ENCODE data around the gene FYN. TPM values are rescaled to one million over a fixed set of nuclear protein-coding genes. Genes with fewer than 3 reads are reported as not detected.

Gene FYN
- total RNA-seq, 4 donors from 2014 or later, result 55.3 to 249 (median 74.3) TPM

GRCh38 chr6:111802720-111803330 lies 70.4 kb downstream of the FYN start:
- Histone ChIP-seq H3K27me3 (no peaks in the 10 kb centered on the region), H3K36me3 (no peaks in the 10 kb centered on the region), H3K27ac (peak overlapping the region in 3 of 4 donors; percentile 38 to 79 (median 78)), H3K9me3 (no peaks in the 10 kb centered on the region), H3K4me3 (no peak overlapping the region), H3K4me1 (peaks cover 0 to 19% (median 14%) of the 10 kb centered on the region in 4 donors)
- TF ChIP-seq POLR2A (IDR thresholded peaks at IDR 0.05) (no peak), CTCF (IDR thresholded peaks at IDR 0.05) (no peak)
- no peak for DNase-seq

GRCh38 chr6:111802015-111802414 lies 71.2 kb downstream of the FYN start:
- DNase-seq, result no peak
- Histone ChIP-seq H3K9me3 (no peaks in the 10 kb centered on the region), H3K4me3 (no peak overlapping the region), H3K4me1 (peaks cover 0 to 19% (median 14%) of the 10 kb centered on the region in 4 donors), H3K36me3 (no peaks in the 10 kb centered on the region), H3K27me3 (no peaks in the 10 kb centered on the region), H3K27ac (peak overlapping the region in 1 of 4 donors; percentile 31)
- TF ChIP-seq CTCF (IDR thresholded peaks at IDR 0.05), result no peak
- TF ChIP-seq POLR2A (IDR thresholded peaks at IDR 0.05), result no peak

- Histone ChIP-seq H3K9me3 (no peaks in the 10 kb centered on the region), H3K4me1 (peaks cover 0 to 9% (median 7%) of the 10 kb centered on the region in 4 donors), H3K27ac (no peak overlapping the region), H3K4me3 (no peak overlapping the region), H3K27me3 (no peaks in the 10 kb centered on the region), H3K36me3 (no peaks in the 10 kb centered on the region)
- DNase-seq, result no peak
- TF ChIP-seq CTCF (IDR thresholded peaks at IDR 0.05) (no peak), POLR2A (IDR thresholded peaks at IDR 0.05) (no peak)
Observed at GRCh38 chr6:111800821-111801220, 72.4 kb downstream of the FYN start.

- no peak overlapping the region for H3K4me3 ChIP-seq
- no peak for DNase-seq
- H3K9me3 ChIP-seq, result no peaks in the 10 kb centered on the region
- peaks cover 0 to 4% (median 2%) of the 10 kb centered on the region in 4 donors for H3K4me1 ChIP-seq
- no peak overlapping the region for H3K27ac ChIP-seq
- TF ChIP-seq POLR2A (IDR thresholded peaks at IDR 0.05) (no peak), CTCF (IDR thresholded peaks at IDR 0.05) (no peak)
- no peaks in the 10 kb centered on the region for H3K36me3 ChIP-seq
- H3K27me3 ChIP-seq, result no peaks in the 10 kb centered on the region
Observed at GRCh38 chr6:111800259-111800765, 72.9 kb downstream of the FYN start.

GRCh38 chr6:111799576-111800258 lies 73.5 kb downstream of the FYN start:
- Histone ChIP-seq H3K36me3 (no peaks in the 10 kb centered on the region), H3K27ac (no peak overlapping the region)
- DNase-seq, result no peak

More at GRCh38 chr6:111799576-111800258, 73.5 kb downstream of the FYN start:
- no peak overlapping the region for H3K4me3 ChIP-seq
- H3K9me3 ChIP-seq, result no peaks in the 10 kb centered on the region
- TF ChIP-seq CTCF (IDR thresholded peaks at IDR 0.05) (no peak), POLR2A (IDR thresholded peaks at IDR 0.05) (no peak)
- no peaks in the 10 kb centered on the region for H3K27me3 ChIP-seq
- H3K4me1 ChIP-seq, result peaks cover 0 to 3% (median 0%) of the 10 kb centered on the region in 4 donors
